GM18508 (cell line): ENCODE results near the gene NFIB.
A peak's percentile ranks its signal among the peaks of the same experiment; 100 is the strongest.

Experiments used
- ATAC-seq: cut with Tn5 transposase; IDR thresholded peaks from one replicate; pipeline ENCODE4 v1.9.1; 2021; ENCODE audit warnings: moderate number of reproducible peaks; ENCODE audit not compliant: insufficient read depth, unreplicated experiment

NFIB gene

DNA sequence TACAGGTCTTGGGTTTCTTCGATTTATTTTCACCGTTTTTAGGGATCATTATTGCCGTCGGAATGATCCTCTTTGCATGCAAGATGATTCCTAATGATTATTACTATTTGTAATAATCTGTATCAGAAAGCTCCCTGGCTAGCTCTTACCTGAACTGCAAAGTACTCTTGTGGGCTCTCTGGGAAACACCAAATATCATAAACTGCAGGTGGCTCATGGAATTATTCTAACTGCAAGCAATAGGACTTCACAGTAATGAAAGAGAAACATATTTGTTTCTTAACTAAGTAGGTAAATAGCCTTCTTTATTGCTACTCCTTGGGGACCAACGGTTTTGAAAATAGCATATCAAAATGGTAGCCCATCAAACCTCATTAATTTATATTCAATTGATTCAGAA is 219.4 kb downstream of the NFIB start:
- ATAC-seq: no peak

DNA sequence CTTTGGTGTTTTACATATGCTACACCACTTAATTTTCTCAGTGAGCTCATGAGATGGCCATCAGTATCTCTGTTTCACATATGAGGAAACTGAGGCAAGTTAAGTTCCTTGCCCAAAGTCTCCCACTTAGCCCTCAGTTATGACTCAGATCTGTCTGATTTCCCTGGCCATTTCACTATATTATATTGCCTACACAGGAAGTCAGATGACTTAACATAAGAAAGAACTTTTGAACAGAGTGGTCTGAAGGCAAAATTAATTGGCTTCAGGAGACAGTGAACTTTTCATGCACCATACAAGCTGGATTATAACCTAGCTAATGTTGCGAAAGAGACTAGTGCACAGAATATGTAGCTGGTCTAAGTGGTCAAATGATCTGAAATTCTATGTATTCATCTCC is 221.6 kb downstream of the NFIB start:
- no peak for ATAC-seq

DNA sequence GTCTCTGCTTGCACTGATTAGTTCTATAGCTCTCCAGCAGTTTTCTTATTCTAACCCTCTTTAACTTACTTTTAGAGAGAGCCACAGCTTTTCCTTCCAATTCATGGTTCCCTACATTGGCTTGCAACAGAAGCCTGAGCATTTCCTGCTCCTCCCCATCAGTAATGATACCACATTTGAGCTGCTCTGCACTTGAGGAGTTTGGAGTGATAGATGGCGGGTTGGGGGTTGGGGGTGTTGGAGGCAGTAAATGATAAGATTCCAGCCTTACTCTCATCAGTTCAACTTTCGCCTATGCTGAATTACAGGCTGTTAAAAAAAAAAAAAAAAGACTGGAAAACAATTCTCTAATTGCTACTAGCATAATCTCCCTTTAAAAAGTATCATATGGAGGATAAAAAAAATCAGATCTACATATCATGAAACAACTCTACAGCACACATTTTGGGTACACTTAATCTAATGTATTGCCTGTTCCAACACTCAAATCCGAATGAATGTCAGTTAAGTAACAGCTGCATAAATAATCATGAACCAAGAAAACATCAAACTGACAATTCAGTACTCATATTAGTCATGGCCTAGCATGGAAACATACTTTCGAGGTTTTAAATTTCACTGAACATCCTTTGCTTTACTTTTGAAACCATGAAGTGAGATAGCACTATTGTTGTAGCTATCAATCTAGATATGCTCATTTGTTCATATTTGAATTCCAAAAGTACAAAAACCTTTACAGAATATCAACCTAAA is 224.7 kb downstream of the NFIB start:
- ATAC-seq: peak; percentile 43

DNA sequence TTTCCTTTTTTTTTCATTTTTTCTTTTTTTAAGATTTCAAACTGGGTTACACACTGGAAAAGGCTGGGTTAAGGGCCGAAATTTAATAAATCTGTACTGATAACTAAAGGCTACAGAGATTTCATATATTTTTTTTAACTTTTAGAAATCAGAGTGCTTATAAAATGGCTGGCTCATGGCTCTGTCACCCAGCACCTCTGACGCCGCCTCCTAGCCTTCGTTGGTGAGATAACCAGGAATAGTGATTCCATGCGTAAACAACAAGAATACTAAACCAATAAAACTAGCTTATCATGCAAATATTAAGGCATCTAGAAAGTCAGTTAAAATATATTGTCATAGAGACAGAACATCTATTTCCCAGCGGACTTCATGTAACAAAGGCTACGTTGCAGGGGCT is 226.4 kb downstream of the NFIB start:
- no peak for ATAC-seq

DNA sequence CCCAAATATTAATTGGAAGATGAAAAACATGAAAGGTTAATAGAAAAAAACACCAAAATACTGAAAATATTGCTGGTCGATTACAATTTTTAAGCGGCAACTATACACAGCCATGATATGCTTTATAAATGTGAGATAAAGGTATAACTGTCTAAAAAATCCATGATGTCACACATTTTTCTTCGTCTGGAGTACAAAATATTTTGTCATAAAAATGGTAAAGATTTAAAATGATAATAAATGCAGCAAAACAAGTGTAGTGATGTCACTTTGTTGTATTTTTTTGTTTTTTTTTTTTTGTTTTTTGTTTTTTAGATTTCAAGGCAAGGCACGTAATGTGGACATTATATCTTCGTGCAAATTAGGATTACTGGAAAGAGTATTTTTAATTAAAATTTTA is 227.4 kb downstream of the NFIB start:
- ATAC-seq: no peak

DNA sequence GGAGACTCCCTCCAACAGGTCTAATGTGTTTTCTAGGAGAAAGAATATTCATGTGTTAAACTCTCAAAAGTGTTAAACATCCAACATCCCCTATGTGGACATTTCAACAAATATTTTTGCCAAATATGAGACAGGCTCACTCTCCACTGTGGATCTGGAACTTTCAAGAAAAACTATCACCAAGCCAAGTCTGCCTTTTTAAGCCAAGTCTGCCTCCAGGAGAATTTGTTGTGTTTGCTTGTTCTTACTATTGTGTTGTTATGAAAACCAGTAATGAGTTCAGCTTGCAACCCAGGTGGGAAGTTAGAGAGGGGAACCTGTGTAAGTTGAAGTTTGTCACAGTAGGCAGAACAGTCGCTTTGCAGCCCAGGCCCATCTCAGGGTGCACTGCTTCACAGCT is 228.1 kb downstream of the NFIB start:
- no peak for ATAC-seq

DNA sequence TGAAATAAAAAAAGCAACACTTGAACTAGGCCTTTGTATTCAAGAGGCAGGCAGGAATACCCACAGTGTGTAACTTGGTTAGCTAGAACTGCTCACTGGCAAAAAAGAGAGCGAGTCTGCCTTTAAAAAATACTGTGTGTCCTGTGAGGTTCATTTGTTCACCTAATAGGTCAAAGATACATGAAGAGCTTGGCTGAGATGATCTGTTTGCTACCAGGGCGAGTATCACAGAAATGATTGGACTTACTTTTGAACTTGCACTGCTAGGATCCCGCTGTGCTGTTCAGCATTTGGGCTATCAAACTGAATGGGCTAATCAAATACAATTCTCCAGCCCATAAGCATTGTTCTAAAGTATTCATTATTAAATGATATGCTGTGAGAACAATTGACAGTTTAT is 229.1 kb downstream of the NFIB start:
- no peak for ATAC-seq

DNA sequence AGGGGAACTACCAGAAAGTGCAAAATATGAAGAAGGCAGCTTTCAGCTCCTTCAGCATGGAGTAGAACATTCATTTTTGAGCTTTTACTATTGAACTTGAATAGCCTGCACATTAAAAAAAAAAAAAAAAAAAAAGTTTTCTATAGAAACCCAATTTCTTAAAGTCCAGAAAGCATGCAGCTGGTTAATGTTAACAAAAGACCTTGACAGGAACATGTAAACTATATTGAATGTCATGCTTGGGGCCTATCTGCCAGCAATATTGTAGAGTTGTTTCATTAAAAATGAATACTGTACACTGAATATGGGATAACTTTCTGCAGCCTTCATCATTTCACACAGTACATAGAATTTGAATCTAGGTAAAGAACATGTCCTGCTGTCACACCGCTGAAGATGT is 230.6 kb downstream of the NFIB start:
- no peak for ATAC-seq

DNA sequence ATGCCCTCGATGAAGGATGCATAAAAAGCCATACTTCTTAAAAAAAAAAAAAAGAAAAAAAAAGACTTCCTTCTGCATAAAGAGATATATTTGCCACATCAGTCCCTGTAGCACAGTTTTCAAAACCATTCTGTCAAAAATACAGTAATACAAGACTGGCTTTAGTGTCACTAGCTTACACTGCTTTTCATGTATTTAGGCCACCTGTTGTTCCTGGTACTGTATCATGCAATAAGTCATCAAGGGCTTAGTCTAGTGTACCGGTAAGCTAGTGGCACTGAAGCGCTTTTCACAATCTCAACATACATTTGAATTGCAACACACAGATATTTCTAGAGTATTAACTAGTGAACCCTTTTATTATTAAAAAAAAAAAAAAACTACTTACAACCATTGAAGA is 231.2 kb downstream of the NFIB start:
- no peak for ATAC-seq

DNA sequence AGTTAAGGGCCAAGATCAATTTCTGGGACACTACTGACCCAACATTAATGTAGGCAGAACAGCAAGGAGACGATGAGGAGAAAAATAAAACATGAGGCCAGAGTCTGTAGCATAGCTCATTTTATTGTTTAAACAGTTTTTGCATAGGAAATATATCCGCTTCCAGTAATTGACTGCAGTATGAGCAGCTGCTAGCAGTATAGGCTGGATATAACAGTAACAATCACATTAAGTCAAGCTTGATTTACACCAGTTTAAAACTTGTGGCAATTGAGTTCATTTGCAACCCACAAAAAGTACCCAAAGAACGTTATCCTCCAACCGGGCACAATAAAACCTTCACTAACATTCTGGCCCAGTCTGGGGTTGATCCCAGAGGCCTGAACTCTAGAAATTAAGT is 232.2 kb downstream of the NFIB start:
- ATAC-seq: no peak

DNA sequence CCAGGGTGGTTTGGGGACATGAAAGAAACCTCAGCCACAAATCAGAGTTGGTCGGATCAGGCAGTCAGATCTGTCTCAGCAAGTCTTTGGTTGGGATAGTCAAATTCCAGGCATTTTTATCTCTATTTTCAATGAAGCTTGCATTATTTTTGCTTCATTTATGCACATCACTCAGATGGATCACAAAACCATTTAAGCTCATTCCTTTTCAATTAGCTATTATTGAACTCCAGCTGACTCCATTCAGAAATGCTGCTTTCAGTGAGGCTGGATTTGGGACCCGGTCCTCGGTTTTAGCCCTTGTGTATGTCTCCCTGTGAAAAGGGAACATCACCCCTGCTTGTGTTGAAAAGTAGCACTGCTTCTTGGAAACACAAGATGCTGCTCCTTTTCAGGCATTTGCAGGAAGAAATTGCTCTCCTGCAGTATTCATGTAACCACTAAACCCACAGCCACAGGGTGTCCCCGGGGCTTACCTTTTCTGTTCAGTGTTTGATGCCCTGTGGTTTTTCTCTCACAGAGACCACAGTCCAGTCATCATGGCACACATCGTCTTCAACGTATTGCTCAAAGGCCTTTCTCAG is 232.9 kb downstream of the NFIB start:
- no peak for ATAC-seq

DNA sequence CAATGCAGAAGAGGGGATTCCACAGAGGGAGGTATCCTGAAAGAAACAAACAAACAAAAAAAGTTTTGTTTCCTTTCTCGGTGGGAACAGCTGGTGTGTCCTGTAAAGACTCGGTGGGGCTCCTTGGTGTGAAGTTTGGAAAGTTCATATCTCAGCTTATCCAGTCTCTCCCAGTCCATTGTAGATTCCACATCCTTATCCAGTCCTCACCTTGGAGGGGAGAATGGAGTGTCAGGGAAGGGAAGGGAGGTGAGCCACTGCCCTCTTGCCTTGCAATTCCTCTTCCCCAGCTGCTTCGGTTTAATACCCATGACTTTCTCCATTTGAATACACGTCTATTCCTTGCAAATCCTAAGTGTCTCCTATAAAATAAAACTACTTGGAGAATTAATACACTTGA is 234.5 kb downstream of the NFIB start:
- ATAC-seq: no peak

DNA sequence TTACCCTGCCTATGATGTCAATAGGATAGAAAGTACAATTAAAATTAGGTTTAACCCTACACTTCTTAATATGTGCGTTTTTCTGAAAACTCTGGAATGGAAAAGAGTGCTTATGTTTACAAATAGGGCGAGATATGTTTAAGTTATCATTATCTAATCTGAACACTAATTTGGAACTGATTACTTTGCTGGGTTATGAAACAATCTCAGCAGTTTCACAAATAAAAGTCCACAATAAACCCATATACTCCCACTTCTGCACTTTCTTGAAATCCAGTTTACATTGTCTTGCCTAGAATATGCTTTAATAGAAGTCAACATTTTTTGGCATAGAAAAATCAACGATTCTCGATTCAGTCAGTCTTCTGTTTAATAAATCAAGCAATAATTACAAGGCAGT is 236.3 kb downstream of the NFIB start:
- no peak for ATAC-seq

DNA sequence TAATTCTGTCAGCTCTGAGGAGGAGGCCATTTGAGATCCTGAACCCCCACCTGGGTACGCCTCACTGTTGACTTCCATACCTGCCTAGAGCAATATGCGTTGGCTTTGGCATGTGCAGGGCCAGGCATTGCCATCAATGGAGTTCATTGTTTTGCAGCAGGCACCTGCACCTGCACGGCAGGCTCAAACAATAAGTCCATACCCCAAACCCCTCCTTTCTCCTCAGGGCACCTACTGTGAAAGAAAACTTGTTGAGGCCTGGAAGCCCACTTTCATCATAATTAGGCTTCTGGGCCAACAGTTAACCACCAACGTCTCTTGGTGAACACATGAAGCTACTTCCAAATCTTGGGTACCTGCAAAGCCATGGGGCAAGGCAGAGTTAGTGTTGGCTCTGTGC is 238.7 kb downstream of the NFIB start:
- ATAC-seq: no peak

DNA sequence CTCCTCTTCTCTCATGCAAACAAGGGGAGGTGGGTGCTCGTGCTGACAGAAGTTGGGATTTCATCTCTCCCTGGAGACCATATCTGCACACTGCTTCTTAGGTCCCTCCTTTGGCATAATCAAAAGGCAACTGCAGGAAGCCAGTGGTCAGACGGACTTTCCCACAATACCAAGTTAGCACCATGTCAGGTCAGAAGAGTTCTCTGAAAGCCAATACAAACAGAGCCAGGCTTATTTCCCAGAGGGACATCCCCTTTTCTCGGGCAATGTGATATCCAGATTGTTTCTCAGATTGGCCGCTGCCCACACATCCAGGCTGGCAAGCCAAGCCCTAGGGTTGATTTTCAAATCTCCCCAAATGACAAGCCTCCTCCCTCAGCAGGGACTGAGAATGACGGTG is 241.1 kb downstream of the NFIB start:
- no peak for ATAC-seq

DNA sequence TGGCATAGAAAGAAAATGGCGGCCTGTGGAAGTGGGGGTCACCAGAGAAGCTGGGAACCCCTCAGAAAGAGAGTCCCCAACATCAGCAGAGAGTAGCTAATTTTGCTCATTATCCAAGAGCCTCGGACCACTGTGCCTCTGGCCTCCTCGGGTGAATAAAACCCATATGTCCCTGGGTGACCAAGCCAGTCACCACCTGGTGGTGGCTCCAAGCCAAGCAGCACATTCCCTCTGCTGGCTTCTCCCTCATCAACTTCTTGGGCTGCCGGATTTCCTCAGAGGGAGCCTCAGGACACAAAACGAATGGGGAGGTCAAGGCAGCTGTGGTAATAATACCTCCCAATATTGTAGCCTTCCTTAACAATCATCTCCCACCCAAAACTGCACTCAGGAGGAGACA is 242.5 kb downstream of the NFIB start:
- no peak for ATAC-seq

DNA sequence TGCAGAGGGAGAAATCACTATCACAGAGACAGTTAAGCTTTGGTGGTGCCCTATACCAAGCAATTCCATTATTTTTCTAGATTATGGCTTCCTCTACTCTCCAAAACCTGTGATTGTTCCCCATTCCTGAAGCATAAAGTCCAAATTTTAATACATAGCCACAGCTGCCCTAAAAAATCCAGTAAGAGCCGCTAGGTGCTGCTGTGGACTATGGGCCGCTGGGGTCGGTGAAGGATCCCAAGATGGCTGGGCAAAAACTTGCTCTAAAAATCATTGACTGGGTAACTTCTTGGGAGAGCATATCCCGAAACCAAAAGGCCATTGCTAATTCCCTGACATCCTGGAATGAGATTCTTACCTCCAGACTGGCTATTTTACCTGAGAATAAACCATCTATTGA is 245.3 kb downstream of the NFIB start:
- no peak for ATAC-seq

DNA sequence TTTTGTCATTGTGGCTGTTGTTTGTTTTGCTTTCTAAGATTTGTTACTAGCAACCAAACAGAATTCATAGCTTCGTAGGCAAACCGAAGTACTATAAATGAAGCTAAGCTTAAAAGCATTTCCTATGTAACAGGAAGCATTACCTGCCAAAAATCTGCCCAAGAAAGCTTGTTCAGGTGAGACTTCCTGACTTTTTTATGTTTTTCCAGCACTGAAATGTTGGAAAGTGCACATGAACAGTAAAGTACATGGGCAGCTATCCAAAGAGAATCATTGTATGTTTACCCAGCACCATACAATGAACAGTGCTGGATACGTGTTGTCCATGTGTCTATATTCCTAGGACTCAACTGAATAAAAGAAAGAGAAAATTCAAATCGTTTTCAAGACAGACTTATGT is 247.1 kb downstream of the NFIB start:
- no peak for ATAC-seq

DNA sequence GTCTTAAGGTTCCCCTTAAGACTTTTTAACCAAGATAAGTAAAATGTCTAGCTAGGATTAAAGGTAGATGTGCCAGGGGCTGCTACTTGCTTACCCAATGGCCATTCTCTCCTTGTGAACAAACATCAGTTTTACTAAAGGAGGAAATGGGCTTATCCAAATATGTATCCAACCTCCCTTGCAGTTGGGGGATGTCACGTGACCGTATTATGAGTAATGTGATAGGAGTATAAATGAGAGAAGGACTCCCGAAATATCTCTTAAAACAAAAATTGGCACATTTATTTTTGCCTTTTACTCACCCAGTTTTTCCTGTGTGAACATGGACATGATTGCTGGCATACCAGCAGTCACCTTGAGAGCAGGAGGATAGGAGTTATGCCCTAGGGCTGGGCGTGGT is 247.9 kb downstream of the NFIB start:
- no peak for ATAC-seq

DNA sequence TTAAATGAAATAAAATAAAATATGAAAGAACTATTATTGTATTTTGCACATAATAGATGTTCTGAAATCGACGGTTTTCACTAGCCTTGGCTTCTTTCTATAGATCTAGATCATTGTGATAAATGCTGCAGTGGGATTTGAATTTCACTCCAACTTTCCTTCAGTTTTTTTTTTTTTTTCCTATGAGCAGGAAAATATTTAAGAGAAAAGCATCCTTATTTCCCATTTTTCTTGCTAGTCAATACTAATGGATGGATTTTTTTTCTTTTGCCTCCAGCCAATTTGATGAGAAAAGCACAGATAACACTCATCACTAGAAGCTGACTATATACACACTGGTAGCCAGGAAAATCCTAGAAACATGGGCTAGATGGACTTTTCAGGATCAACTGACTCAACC is 249.0 kb downstream of the NFIB start:
- ATAC-seq: no peak

DNA sequence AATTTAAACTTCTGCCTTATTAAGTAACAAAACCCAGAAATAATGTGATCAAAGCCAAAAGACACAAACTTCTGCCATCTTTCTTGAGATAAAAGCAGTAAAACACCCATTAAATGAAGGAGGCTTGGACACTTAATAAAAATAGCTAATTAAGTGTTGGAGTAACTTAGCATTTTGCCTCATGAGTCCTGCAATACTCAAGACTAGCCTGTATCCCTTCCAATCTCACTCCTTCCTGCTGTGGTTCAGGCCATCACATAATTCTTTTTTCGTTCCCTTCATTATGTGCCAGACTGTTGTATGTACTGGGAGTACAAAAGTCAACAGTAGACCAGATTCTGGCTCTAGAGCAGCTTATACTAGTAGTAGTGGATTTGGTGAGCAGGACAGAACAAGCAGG is 250.2 kb downstream of the NFIB start:
- ATAC-seq: no peak

DNA sequence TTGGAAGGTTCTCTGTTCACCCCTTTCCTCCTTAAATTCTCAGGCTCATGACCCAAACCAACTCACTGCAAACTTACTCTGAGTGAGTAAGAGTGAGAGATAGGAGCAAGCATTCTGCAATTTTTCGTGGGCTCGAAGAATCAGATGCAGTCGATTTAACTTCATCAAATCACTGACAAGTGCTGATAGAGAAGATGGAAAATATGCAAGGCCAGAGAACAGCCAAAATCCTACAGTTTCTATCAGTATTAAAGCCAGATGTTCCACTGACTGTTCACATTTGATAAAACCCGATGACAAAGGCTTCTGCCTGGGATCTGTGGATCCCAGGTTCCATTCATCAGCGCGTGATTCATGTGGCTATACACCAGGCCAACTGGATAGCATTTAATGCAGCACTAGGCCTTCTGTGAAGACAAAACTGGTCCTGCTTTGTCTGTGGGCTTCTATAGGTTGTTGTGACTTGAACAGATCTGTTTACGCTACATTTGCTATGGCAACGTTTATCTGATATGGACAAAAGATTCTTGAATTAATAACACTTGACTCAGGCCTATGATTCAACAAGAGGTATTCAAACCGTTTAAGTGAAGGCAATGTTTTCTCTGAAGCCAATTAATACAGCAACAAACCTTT is 251.2 kb downstream of the NFIB start:
- ATAC-seq: no peak
